Lower leg skin (tissue), 3 donors: ENCODE results near the gene ANKIB1.

Experiments used
- POLR2A ChIP-seq, 2 donors: fragments of 450-650 bp; IDR thresholded peaks; one replicate each; pipeline ENCODE4 v1.6.1; 2016 to 2017; ENCODE audit warnings: antibody characterized with exemption in 2 of 2, mild to moderate bottlenecking in 1 of 2, moderate library complexity in 1 of 2
- TF ChIP-seq, protein P1 (sequence below), 3 donors: fragments of 450-650 bp; IDR thresholded peaks; one replicate each; pipeline ENCODE4 v1.5.1; 2016; ENCODE audit warnings: antibody characterized with exemption in 3 of 3, mild to moderate bottlenecking in 3 of 3, moderate library complexity in 2 of 3

DNA sequence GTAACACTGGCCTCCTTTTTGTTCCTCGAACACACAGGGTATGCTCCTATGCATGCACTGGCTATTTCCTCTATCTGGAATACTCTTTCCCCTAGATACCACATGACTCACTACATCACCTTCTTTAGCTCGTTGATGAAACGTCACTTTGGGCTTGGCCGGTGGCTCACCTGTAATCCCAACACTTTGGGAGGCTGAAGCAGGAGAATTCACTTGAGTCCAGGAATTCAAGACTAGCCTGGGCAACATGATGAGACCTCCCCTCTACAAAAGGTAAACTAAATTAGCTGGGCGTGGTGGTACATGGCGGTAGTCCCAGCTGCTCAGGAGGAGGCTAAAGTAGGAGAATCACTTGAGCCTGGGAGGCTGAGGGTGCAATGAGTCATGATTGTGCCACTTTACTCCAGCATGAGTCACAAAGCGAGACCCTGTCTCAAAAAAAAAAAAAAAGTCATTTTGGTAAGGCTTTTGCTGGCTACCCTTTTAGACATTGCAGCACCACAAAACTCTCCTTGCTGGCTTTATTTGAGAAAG is 14.5 kb downstream of the ANKIB1 start:
- TF ChIP-seq, protein P1, sequence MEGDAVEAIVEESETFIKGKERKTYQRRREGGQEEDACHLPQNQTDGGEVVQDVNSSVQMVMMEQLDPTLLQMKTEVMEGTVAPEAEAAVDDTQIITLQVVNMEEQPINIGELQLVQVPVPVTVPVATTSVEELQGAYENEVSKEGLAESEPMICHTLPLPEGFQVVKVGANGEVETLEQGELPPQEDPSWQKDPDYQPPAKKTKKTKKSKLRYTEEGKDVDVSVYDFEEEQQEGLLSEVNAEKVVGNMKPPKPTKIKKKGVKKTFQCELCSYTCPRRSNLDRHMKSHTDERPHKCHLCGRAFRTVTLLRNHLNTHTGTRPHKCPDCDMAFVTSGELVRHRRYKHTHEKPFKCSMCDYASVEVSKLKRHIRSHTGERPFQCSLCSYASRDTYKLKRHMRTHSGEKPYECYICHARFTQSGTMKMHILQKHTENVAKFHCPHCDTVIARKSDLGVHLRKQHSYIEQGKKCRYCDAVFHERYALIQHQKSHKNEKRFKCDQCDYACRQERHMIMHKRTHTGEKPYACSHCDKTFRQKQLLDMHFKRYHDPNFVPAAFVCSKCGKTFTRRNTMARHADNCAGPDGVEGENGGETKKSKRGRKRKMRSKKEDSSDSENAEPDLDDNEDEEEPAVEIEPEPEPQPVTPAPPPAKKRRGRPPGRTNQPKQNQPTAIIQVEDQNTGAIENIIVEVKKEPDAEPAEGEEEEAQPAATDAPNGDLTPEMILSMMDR (IDR thresholded peaks at IDR 0.05), result no peak
- TF ChIP-seq POLR2A (IDR thresholded peaks at IDR 0.05), result no peak
